ENCODE results near the gene GRN. TPM values are rescaled to one million over a fixed set of nuclear protein-coding genes. Genes with fewer than 3 reads are reported as not detected.

The GRN gene
- total RNA-seq, 2 donors from 2014 or later: 343 to 466 TPM

GRCh38 chr17:44315760-44316731 is 29.1 kb upstream of the GRN start:
- Histone ChIP-seq H3K9ac (ENCODE audit: low read depth in 2 of 2, low read length in 2 of 2) (no peak overlapping the region), H3K27ac (no peak overlapping the region), H3K4me1 (no peaks in the 10 kb centered on the region), H3K27me3 (peaks cover 32% of the 10 kb centered on the region), H3K4me3 (no peak overlapping the region), H3K9me3 (no peaks in the 10 kb centered on the region), H3K36me3 (no peaks in the 10 kb centered on the region)
- no peak for TF ChIP-seq CTCF (IDR thresholded peaks at IDR 0.05)
- no peak for DNase-seq
- intact Hi-C loops (cut with DNase I): no loop called here

GRCh38 chr17:44317545-44317944 is 27.6 kb upstream of the GRN start:
- Histone ChIP-seq H3K9me3 (no peaks in the 10 kb centered on the region), H3K27ac (no peak overlapping the region), H3K27me3 (peaks cover 32% of the 10 kb centered on the region), H3K4me3 (no peak overlapping the region), H3K9ac (ENCODE audit: low read depth in 2 of 2, low read length in 2 of 2) (no peak overlapping the region), H3K4me1 (no peaks in the 10 kb centered on the region), H3K36me3 (no peaks in the 10 kb centered on the region)
- DNase-seq: no peak
- TF ChIP-seq CTCF (IDR thresholded peaks at IDR 0.05): no peak
- intact Hi-C loops (cut with DNase I): no loop called here

GRCh38 chr17:44318077-44318892 is 26.8 kb upstream of the GRN start:
- Histone ChIP-seq H3K27ac (no peak overlapping the region), H3K4me1 (no peaks in the 10 kb centered on the region), H3K36me3 (no peaks in the 10 kb centered on the region), H3K9ac (ENCODE audit: low read depth in 2 of 2, low read length in 2 of 2) (no peak overlapping the region), H3K9me3 (no peaks in the 10 kb centered on the region), H3K4me3 (no peak overlapping the region), H3K27me3 (peaks cover 32% of the 10 kb centered on the region)
- intact Hi-C loops (cut with DNase I): no loop called here
- no peak for TF ChIP-seq CTCF (IDR thresholded peaks at IDR 0.05)
- no peak for DNase-seq

- Histone ChIP-seq H3K9me3 (no peaks in the 10 kb centered on the region), H3K27me3 (peaks cover 20% of the 10 kb centered on the region), H3K27ac (no peak overlapping the region), H3K4me3 (no peak overlapping the region), H3K9ac (ENCODE audit: low read depth in 2 of 2, low read length in 2 of 2) (no peak overlapping the region), H3K4me1 (peaks cover 5% of the 10 kb centered on the region), H3K36me3 (no peaks in the 10 kb centered on the region)
- TF ChIP-seq CTCF (IDR thresholded peaks at IDR 0.05): no peak
- intact Hi-C loops (cut with DNase I): loop anchor here (5.0 kb wide), 1 partner anchor 108 kb away; no protein-coding TSS in a partner anchor
- no peak for DNase-seq
Measured at GRCh38 chr17:44320066-44320465, 25.0 kb upstream of the GRN start.

All from colonic mucosa (tissue), 4 donors.